ENCODE data around the gene ASB4.

DNA sequence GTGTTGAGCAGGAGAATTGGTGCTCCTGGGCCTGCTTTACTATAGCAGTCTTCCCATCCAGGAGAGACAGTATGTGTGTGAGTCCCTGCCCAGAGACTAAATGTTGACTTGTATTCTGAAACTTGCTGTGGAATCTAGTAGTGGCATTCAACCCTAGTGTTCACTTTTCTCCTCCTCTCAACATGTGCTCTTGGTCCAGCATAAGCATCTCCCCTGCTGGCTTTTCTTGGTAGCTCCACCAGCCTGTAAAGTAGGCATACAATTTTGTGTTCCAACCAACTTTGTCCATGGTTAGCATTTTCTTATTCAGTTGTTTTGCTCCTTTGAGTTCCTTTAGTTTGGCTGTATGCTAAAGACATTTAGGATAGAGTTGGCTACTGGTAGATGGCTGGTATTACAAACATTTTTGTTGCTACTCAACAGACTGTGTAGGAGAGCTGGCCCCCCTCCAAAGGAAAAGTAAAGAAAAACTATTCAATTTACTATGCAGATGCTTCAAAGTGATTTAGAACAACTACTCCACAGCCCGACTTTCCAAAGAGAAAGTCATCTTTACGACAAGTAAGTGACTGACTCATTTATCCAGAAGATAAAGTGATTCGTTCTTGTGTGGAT lies 46.0 kb downstream of the ASB4 start:
- TF ChIP-seq EZH2 (IDR thresholded peaks at IDR 0.05) (no peak), POLR2AphosphoS5 (IDR thresholded peaks at IDR 0.05; ENCODE audit: borderline replicate concordance, low read depth, low read length) (no peak)

Data from SK-N-MC (cell line).